Measurements from ENCODE around the gene SLITRK5. TPM values are rescaled to one million over a fixed set of nuclear protein-coding genes. Genes with fewer than 3 reads are reported as not detected.
A peak's percentile ranks its signal among the peaks of the same experiment; 100 is the strongest.

Gene SLITRK5
- total and polyA plus RNA-seq, 5 donors from 2014 or later, result 0.02 TPM; not detected in 4

GRCh38 chr13:87671753-87672605 lies 808 bp downstream of the SLITRK5 start:
- H3K27me3 ChIP-seq (ENCODE audit: control insufficient read depth, insufficient read depth, low read length), result peaks cover 7% of the 10 kb centered on the region
- no peak overlapping the region for H3K27ac Mint-ChIP-seq
- no peaks in the 10 kb centered on the region for H3K36me3 Mint-ChIP-seq
- no peak overlapping the region for H3K4me3 ChIP-seq (ENCODE audit: low read depth, low read length)
- ATAC-seq (ENCODE audit: low read depth in 2 of 2) (no peak), DNase-seq (no peak)
- H3K36me3 ChIP-seq (ENCODE audit: control insufficient read depth, insufficient read depth, low read length), result no peaks in the 10 kb centered on the region
- no peak overlapping the region for H3K27ac ChIP-seq (ENCODE audit: insufficient read depth, low read length, poor library complexity, severe bottlenecking)
- peaks cover 5 to 6% of the 10 kb centered on the region in 2 experiments for H3K9me3 ChIP-seq (ENCODE audit: control insufficient read depth in 2 of 2, low read length in 2 of 2)
- H3K4me1 Mint-ChIP-seq, result peaks cover 0 to 18% (median 0%) of the 10 kb centered on the region in 4 donors
- H3K27me3 Mint-ChIP-seq, result peaks cover 30% of the 10 kb centered on the region
- H3K9me3 Mint-ChIP-seq, result peaks cover 0 to 21% (median 0%) of the 10 kb centered on the region in 7 donors
- H3K4me1 ChIP-seq (ENCODE audit: control insufficient read depth, insufficient read depth, low read length, poor library complexity, severe bottlenecking), result no peaks in the 10 kb centered on the region
- peak overlapping the region in 2 of 4 donors; percentile 41 to 62 for H3K4me3 Mint-ChIP-seq

- Mint-ChIP-seq H3K4me1 (peaks cover 0 to 20% (median 0%) of the 10 kb centered on the region in 4 donors), H3K9me3 (peaks cover 0 to 21% (median 0%) of the 10 kb centered on the region in 7 donors), H3K4me3 (no peak overlapping the region), H3K27ac (no peak overlapping the region), H3K36me3 (no peaks in the 10 kb centered on the region), H3K27me3 (peaks cover 35% of the 10 kb centered on the region)
- Histone ChIP-seq H3K4me3 (ENCODE audit: low read depth, low read length) (no peak overlapping the region), H3K4me1 (ENCODE audit: control insufficient read depth, insufficient read depth, low read length, poor library complexity, severe bottlenecking) (no peaks in the 10 kb centered on the region), H3K27me3 (ENCODE audit: control insufficient read depth, insufficient read depth, low read length) (peaks cover 8% of the 10 kb centered on the region), H3K9me3 (ENCODE audit: control insufficient read depth in 2 of 2, low read length in 2 of 2) (peaks cover 5 to 6% of the 10 kb centered on the region in 2 experiments), H3K36me3 (ENCODE audit: control insufficient read depth, insufficient read depth, low read length) (no peaks in the 10 kb centered on the region), H3K27ac (ENCODE audit: insufficient read depth, low read length, poor library complexity, severe bottlenecking) (no peak overlapping the region)
- DNase-seq, result no peak
- no peak for ATAC-seq (ENCODE audit: low read depth in 2 of 2)
Measured at GRCh38 chr13:87674247-87674738, 3.1 kb downstream of the SLITRK5 start.

- peaks cover 0 to 21% (median 0%) of the 10 kb centered on the region in 7 donors for H3K9me3 Mint-ChIP-seq
- no peaks in the 10 kb centered on the region for H3K36me3 Mint-ChIP-seq
- ATAC-seq (ENCODE audit: low read depth in 2 of 2), result no peak
- H3K27ac Mint-ChIP-seq, result no peak overlapping the region
- Histone ChIP-seq H3K9me3 (ENCODE audit: control insufficient read depth in 2 of 2, low read length in 2 of 2) (peaks cover 5 to 6% of the 10 kb centered on the region in 2 experiments), H3K4me3 (ENCODE audit: low read depth, low read length) (no peak overlapping the region), H3K27ac (ENCODE audit: insufficient read depth, low read length, poor library complexity, severe bottlenecking) (no peak overlapping the region), H3K36me3 (ENCODE audit: control insufficient read depth, insufficient read depth, low read length) (no peaks in the 10 kb centered on the region), H3K4me1 (ENCODE audit: control insufficient read depth, insufficient read depth, low read length, poor library complexity, severe bottlenecking) (no peaks in the 10 kb centered on the region), H3K27me3 (ENCODE audit: control insufficient read depth, insufficient read depth, low read length) (peaks cover 10% of the 10 kb centered on the region)
- peaks cover 30% of the 10 kb centered on the region for H3K27me3 Mint-ChIP-seq
- peaks cover 0 to 19% (median 0%) of the 10 kb centered on the region in 4 donors for H3K4me1 Mint-ChIP-seq
- no peak for DNase-seq
- H3K4me3 Mint-ChIP-seq, result peak overlapping the region in 1 of 4 donors; percentile 31
Measured at GRCh38 chr13:87675851-87676250, 4.7 kb downstream of the SLITRK5 start.

- H3K27me3 Mint-ChIP-seq, result peaks cover 28% of the 10 kb centered on the region
Measured at GRCh38 chr13:87676254-87677042, 5.3 kb downstream of the SLITRK5 start.

GRCh38 chr13:87677043-87677495 lies 5.9 kb downstream of the SLITRK5 start:
- H3K9me3 Mint-ChIP-seq, result peaks cover 0 to 19% (median 0%) of the 10 kb centered on the region in 7 donors
- Histone ChIP-seq H3K4me1 (ENCODE audit: control insufficient read depth, insufficient read depth, low read length, poor library complexity, severe bottlenecking) (no peaks in the 10 kb centered on the region), H3K36me3 (ENCODE audit: control insufficient read depth, insufficient read depth, low read length) (no peaks in the 10 kb centered on the region), H3K27me3 (ENCODE audit: control insufficient read depth, insufficient read depth, low read length) (peaks cover 10% of the 10 kb centered on the region), H3K27ac (ENCODE audit: insufficient read depth, low read length, poor library complexity, severe bottlenecking) (no peak overlapping the region), H3K4me3 (ENCODE audit: low read depth, low read length) (no peak overlapping the region), H3K9me3 (ENCODE audit: control insufficient read depth in 2 of 2, low read length in 2 of 2) (peaks cover 5 to 6% of the 10 kb centered on the region in 2 experiments)
- no peak for DNase-seq
- no peak overlapping the region for H3K27ac Mint-ChIP-seq
- peaks cover 28% of the 10 kb centered on the region for H3K27me3 Mint-ChIP-seq
- ATAC-seq (ENCODE audit: low read depth in 2 of 2), result no peak
- H3K4me3 Mint-ChIP-seq, result no peak overlapping the region
- no peaks in the 10 kb centered on the region for H3K36me3 Mint-ChIP-seq
- H3K4me1 Mint-ChIP-seq, result peaks cover 0 to 13% (median 0%) of the 10 kb centered on the region in 4 donors

More at GRCh38 chr13:87676254-87677042, 5.3 kb downstream of the SLITRK5 start:
- H3K4me3 Mint-ChIP-seq, result peak overlapping the region in 1 of 4 donors; percentile 31
- H3K27ac Mint-ChIP-seq, result no peak overlapping the region
- ATAC-seq (ENCODE audit: low read depth in 2 of 2), result no peak
- Histone ChIP-seq H3K27ac (ENCODE audit: insufficient read depth, low read length, poor library complexity, severe bottlenecking) (no peak overlapping the region), H3K27me3 (ENCODE audit: control insufficient read depth, insufficient read depth, low read length) (peaks cover 10% of the 10 kb centered on the region), H3K9me3 (ENCODE audit: control insufficient read depth in 2 of 2, low read length in 2 of 2) (peaks cover 5 to 6% of the 10 kb centered on the region in 2 experiments), H3K4me3 (ENCODE audit: low read depth, low read length) (no peak overlapping the region), H3K4me1 (ENCODE audit: control insufficient read depth, insufficient read depth, low read length, poor library complexity, severe bottlenecking) (no peaks in the 10 kb centered on the region), H3K36me3 (ENCODE audit: control insufficient read depth, insufficient read depth, low read length) (no peaks in the 10 kb centered on the region)
- no peaks in the 10 kb centered on the region for H3K36me3 Mint-ChIP-seq
- no peak for DNase-seq
- peaks cover 0 to 15% (median 0%) of the 10 kb centered on the region in 4 donors for H3K4me1 Mint-ChIP-seq
- peaks cover 0 to 19% (median 0%) of the 10 kb centered on the region in 7 donors for H3K9me3 Mint-ChIP-seq

- peaks cover 0 to 19% (median 0%) of the 10 kb centered on the region in 7 donors for H3K9me3 Mint-ChIP-seq
- Histone ChIP-seq H3K27me3 (ENCODE audit: control insufficient read depth, insufficient read depth, low read length) (peaks cover 10% of the 10 kb centered on the region), H3K4me1 (ENCODE audit: control insufficient read depth, insufficient read depth, low read length, poor library complexity, severe bottlenecking) (no peaks in the 10 kb centered on the region), H3K36me3 (ENCODE audit: control insufficient read depth, insufficient read depth, low read length) (no peaks in the 10 kb centered on the region), H3K27ac (ENCODE audit: insufficient read depth, low read length, poor library complexity, severe bottlenecking) (no peak overlapping the region), H3K9me3 (ENCODE audit: control insufficient read depth in 2 of 2, low read length in 2 of 2) (peaks cover 5 to 6% of the 10 kb centered on the region in 2 experiments), H3K4me3 (ENCODE audit: low read depth, low read length) (no peak overlapping the region)
- no peaks in the 10 kb centered on the region for H3K36me3 Mint-ChIP-seq
- ATAC-seq (ENCODE audit: low read depth in 2 of 2) (peak in 1 of 2 donors; percentile 24), DNase-seq (peak in 1 of 3 donors; percentile 4)
- H3K4me3 Mint-ChIP-seq, result peak overlapping the region in 3 of 4 donors; percentile 15 to 57 (median 28)
- H3K4me1 Mint-ChIP-seq, result peaks cover 0 to 13% (median 0%) of the 10 kb centered on the region in 4 donors
- H3K27me3 Mint-ChIP-seq, result peaks cover 28% of the 10 kb centered on the region
- no peak overlapping the region for H3K27ac Mint-ChIP-seq
Measured at GRCh38 chr13:87677496-87678371, 6.6 kb downstream of the SLITRK5 start.
